DOHH2 (cell line): ENCODE results near the gene BDKRB2.

ENCODE experiments used
- H3F3A ChIP-seq: fragments of 200-600 bp; sonication (generic), shearing (Covaris generic); 2 replicates; pipeline ENCODE4 v1.6.0; 2016; ENCODE audit warnings: antibody characterized with exemption, mild to moderate bottlenecking; ENCODE audit not compliant: control insufficient read depth, insufficient read depth
- H3K27ac ChIP-seq: fragments of 200-600 bp; sonication (generic); 2 replicates; pipeline ENCODE4 v1.5.1; 2014; ENCODE audit warnings: low read depth, mild to moderate bottlenecking, low read length, moderate library complexity
- H3K27me3 ChIP-seq: fragments of 200-600 bp; sonication (generic); 2 replicates; pipeline ENCODE4 v1.6.1; 2014; ENCODE audit warnings: mild to moderate bottlenecking, low read length, mixed read lengths; ENCODE audit not compliant: control insufficient read depth
- H3K36me3 ChIP-seq: fragments of 200-600 bp; sonication (generic); 2 replicates; pipeline ENCODE4 v1.6.1; 2014; ENCODE audit warnings: mild to moderate bottlenecking, low read length, moderate library complexity, mixed read lengths; ENCODE audit not compliant: control insufficient read depth
- H3K4me1 ChIP-seq: fragments of 200-600 bp; sonication (generic); 2 replicates; pipeline ENCODE4 v1.6.1; 2014; ENCODE audit warnings: mild to moderate bottlenecking, low read length, mixed read lengths; ENCODE audit not compliant: control insufficient read depth
- H3K4me2 ChIP-seq: fragments of 200-600 bp; sonication (generic); 2 replicates; pipeline ENCODE4 v1.6.0; 2014; ENCODE audit warnings: mild to moderate bottlenecking, low read length, moderate library complexity
- H3K4me3 ChIP-seq: fragments of 200-600 bp; sonication (generic); 2 replicates; pipeline ENCODE4 v1.5.1; 2014; ENCODE audit warnings: mild to moderate bottlenecking, low read length, mixed read lengths
- H3K79me2 ChIP-seq: fragments of 200-600 bp; sonication (generic); 2 replicates; pipeline ENCODE4 v1.6.1; 2014; ENCODE audit warnings: mild to moderate bottlenecking, low read length, mixed read lengths; ENCODE audit not compliant: control insufficient read depth
- H3K9me2 ChIP-seq: fragments of 200-600 bp; sonication (generic); replicated peaks from 2 replicates; pipeline ENCODE4 v1.6.1; 2014; ENCODE audit warnings: mild to moderate bottlenecking, low read length, mixed read lengths; ENCODE audit not compliant: control insufficient read depth
- H3K9me3 ChIP-seq: fragments of 200-600 bp; sonication (generic); 2 replicates; pipeline ENCODE4 v1.6.1; 2014; ENCODE audit warnings: antibody characterized with exemption, low read length, mixed read lengths; ENCODE audit not compliant: control insufficient read depth, insufficient read depth
- H4K20me1 ChIP-seq: fragments of 200-600 bp; sonication (generic); 2 replicates; pipeline ENCODE4 v1.6.0; 2014; ENCODE audit warnings: low read depth, mild to moderate bottlenecking, antibody characterized with exemption, low read length, moderate library complexity; ENCODE audit not compliant: control insufficient read depth, insufficient read depth
- CTCF ChIP-seq: fragments of 200-600 bp; sonication (generic); IDR thresholded peaks from one replicate; pipeline ENCODE4 v1.5.1; 2014; ENCODE audit warnings: antibody characterized with exemption, mild to moderate bottlenecking, low read depth, low read length; ENCODE audit not compliant: poor library complexity, severe bottlenecking
- EZH2phosphoT487 ChIP-seq: fragments of 200-600 bp; sonication (generic); IDR thresholded peaks from 2 replicates; pipeline ENCODE4 v1.6.1; 2017; ENCODE audit warnings: borderline replicate concordance, mild to moderate bottlenecking, antibody characterized with exemption, low read length, moderate library complexity, mixed read lengths

Gene BDKRB2

GRCh38 chr14:96173636-96174475 lies 30.8 kb upstream of the BDKRB2 start:
- Histone ChIP-seq H3K4me1 (no peaks in the 10 kb centered on the region), H3K79me2 (no peaks in the 10 kb centered on the region), H3K36me3 (no peaks in the 10 kb centered on the region), H3K9me2 (no peaks in the 10 kb centered on the region), H3K27ac (no peak overlapping the region), H3K4me2 (no peak overlapping the region), H3K27me3 (peaks cover 18% of the 10 kb centered on the region), H3K9me3 (no peaks in the 10 kb centered on the region), H4K20me1 (no peaks in the 10 kb centered on the region), H3F3A (no peaks in the 10 kb centered on the region), H3K4me3 (no peak overlapping the region)
- TF ChIP-seq EZH2phosphoT487: no peak

GRCh38 chr14:96176275-96176674 lies 28.4 kb upstream of the BDKRB2 start:
- no peaks in the 10 kb centered on the region for H3K9me3 ChIP-seq
- no peaks in the 10 kb centered on the region for H3K9me2 ChIP-seq
- H3F3A ChIP-seq: no peaks in the 10 kb centered on the region
- no peak overlapping the region for H3K27ac ChIP-seq
- no peaks in the 10 kb centered on the region for H3K36me3 ChIP-seq
- no peak overlapping the region for H3K4me2 ChIP-seq
- TF ChIP-seq CTCF (no peak), EZH2phosphoT487 (no peak)
- no peaks in the 10 kb centered on the region for H4K20me1 ChIP-seq
- H3K4me3 ChIP-seq: no peak overlapping the region
- no peaks in the 10 kb centered on the region for H3K4me1 ChIP-seq
- peaks cover 18% of the 10 kb centered on the region for H3K27me3 ChIP-seq
- H3K79me2 ChIP-seq: no peaks in the 10 kb centered on the region

- no peaks in the 10 kb centered on the region for H3K9me2 ChIP-seq
- H3K27me3 ChIP-seq: peaks cover 18% of the 10 kb centered on the region
- no peaks in the 10 kb centered on the region for H3K4me1 ChIP-seq
- H3K4me2 ChIP-seq: no peak overlapping the region
- H3K79me2 ChIP-seq: no peaks in the 10 kb centered on the region
- no peak for TF ChIP-seq EZH2phosphoT487
- TF ChIP-seq CTCF: no peak
- no peaks in the 10 kb centered on the region for H3F3A ChIP-seq
- no peaks in the 10 kb centered on the region for H4K20me1 ChIP-seq
- H3K36me3 ChIP-seq: no peaks in the 10 kb centered on the region
- no peak overlapping the region for H3K27ac ChIP-seq
- H3K4me3 ChIP-seq: no peak overlapping the region
- no peaks in the 10 kb centered on the region for H3K9me3 ChIP-seq
Observed at GRCh38 chr14:96176811-96177211, 27.8 kb upstream of the BDKRB2 start.

GRCh38 chr14:96177766-96178375 lies 26.8 kb upstream of the BDKRB2 start:
- H4K20me1 ChIP-seq: no peaks in the 10 kb centered on the region
- H3K4me1 ChIP-seq: no peaks in the 10 kb centered on the region
- H3K9me2 ChIP-seq: no peaks in the 10 kb centered on the region
- H3K36me3 ChIP-seq: no peaks in the 10 kb centered on the region
- H3K4me3 ChIP-seq: no peak overlapping the region
- no peak for TF ChIP-seq CTCF
- H3K9me3 ChIP-seq: no peaks in the 10 kb centered on the region
- peaks cover 18% of the 10 kb centered on the region for H3K27me3 ChIP-seq
- H3K4me2 ChIP-seq: no peak overlapping the region
- no peaks in the 10 kb centered on the region for H3F3A ChIP-seq
- H3K79me2 ChIP-seq: no peaks in the 10 kb centered on the region
- no peak overlapping the region for H3K27ac ChIP-seq
